Measurements from ENCODE around the gene KCNA2.

The KCNA2 gene

DNA sequence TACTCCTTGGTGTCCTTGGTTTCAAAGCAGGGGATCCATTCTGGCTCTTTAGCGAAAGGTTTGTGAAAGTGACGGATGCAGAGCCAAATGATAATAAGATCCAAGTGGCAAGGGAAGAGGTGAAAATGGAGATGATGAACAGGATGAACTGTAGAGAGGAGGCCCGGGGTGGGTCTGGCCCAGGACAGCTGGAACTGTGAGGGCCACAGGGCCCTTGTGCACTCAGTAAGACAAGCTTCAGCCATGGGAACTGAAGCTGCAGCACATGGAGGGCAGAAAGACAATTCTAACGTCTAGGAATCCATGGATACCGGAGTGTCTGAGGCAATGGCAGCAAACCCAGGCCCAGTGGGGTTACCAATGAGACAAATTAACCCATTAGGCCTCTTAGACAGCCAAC is 4.8 kb downstream of the KCNA2 start:
- DNase-seq: no peak

GRCh38 chr1:110600716-110601115 is 5.4 kb downstream of the KCNA2 start:
- no peak for DNase-seq

DNA sequence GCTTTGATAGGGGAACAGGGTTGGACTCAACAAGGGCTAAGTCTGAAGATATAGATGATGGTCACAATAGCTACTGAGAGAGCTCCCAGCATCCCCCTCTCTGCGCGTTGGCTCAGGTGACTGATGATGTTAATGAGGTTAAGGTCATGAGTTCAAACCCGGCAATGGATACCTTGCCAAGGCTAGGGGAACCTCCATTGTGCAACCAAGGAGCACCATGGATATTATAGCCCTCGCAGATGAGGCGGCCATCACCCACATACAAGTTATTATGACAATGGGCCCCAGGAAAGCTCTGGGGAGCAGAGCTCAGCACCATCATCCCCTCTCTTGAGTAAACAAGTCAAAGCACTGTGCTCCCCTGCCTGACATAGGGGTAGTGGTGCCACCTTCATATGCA is 8.2 kb downstream of the KCNA2 start:
- DNase-seq: no peak

DNA sequence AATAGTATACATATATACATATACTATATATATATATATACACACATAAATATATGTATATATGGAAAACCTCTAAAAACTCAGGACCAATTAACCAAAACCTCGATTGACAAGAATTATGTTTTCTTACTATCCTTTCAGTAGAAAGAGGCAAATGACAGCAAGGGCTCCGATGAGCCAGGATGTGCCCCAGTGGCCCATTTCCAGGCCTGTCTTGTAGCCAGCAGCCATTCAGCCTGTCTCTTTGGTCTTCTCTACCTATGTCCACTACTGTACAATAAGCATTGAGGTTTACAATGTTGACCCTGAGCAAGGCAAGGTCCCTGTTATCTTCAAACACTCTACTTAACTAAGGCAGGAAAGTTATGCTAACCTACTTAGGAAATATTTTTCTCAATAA is 9.8 kb downstream of the KCNA2 start:
- DNase-seq: no peak

GRCh38 chr1:110595353-110595710 is 10.8 kb downstream of the KCNA2 start:
- no peak for DNase-seq

GRCh38 chr1:110594456-110595352 is 11.5 kb downstream of the KCNA2 start:
- DNase-seq: peak; percentile 58

GRCh38 chr1:110593902-110594301 is 12.3 kb downstream of the KCNA2 start:
- peak; percentile 66 for DNase-seq

DNA sequence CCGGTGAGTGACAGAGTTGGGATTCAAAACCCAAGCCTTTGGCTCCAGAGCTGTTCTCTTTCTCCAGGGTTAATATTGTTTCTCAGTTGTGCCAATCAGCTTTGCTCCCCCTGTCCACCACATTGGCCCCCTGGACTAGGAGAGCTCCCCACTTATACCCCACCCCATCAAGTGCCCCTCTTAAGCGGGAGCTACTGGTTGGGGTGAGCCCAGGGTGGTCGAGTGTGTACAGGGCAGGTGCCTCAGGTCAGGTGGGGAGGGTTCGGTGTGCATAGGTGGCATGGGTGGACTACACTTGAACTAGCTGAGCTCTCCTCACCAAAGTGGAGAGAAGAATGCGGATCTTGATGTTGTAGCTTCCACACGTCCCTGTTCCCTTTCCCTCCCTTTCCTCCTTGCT is 14.2 kb downstream of the KCNA2 start:
- DNase-seq: no peak

DNA sequence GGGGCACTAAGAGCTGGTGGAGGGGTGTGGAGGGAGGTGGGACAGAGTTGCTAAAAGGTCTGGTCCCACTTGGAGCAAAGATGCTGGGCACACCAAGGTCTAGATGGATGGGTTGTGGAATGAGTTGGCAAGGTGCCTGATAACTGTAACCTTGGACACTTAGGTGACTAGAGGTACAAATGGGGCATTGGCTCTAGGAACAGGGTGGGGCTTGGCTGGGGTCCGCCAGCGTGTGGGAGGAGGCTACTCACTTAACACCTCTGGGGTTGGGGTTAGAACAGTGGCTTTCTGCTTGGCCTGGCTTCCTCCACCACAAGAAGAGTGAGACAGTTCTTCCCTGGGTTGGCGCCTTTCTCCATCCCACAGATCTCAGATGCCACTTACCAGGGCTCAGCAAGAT is 17.2 kb downstream of the KCNA2 start:
- no peak for DNase-seq

GRCh38 chr1:110588486-110588885 is 17.7 kb downstream of the KCNA2 start:
- no peak for DNase-seq

DNA sequence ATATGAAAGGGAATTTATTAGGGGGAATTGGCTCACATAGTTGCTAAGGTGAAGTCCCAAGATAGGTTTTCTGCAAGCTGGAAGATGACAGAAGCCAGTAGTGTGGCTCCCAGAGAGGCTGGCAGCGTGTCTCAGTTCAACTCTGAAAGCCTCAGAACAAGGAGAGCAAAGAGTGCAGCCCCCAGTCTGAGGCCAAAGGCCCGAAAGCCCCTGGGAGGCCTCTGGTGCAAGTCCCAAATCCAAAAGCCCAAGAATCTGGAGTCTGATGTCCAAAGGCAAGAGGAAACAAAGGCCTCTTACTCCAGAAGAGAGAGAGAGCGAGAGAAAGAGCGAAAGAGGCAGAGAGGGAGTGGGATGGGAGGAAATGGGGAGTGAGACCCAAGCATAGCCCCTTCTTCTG is 18.3 kb downstream of the KCNA2 start:
- no peak for DNase-seq

GRCh38 chr1:110585481-110585880 is 20.7 kb downstream of the KCNA2 start:
- no peak for DNase-seq

- DNase-seq: no peak
These were observed 22.1 kb downstream of the KCNA2 start for GRCh38 chr1:110584045-110584444.

GRCh38 chr1:110583505-110583904 is 22.7 kb downstream of the KCNA2 start:
- DNase-seq: no peak

- no peak for DNase-seq
These were observed 23.8 kb downstream of the KCNA2 start for GRCh38 chr1:110582378-110582777.

DNA sequence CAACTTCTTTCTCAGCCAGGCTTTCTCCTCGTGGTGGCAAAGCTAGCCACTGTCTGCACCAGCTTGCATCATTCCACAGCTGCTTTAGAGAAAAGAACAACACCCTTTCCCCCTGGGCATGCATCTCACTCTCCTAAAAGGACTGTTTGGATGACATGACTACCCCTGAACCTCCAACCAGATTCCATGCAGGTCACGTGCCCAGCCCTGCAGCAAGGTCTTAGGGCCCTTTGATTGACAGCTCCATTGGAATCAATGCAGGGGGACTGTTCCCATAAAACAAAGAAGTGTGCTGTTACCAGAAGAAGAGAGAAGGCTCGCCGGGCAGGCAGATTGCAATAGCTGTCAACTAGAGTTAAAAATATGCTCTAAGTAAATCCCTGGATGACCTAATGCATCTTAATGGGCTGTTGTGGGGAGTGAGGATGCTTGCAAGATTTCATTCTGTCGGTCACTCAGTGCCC is 24.4 kb downstream of the KCNA2 start:
- DNase-seq: peak; percentile 71

DNA sequence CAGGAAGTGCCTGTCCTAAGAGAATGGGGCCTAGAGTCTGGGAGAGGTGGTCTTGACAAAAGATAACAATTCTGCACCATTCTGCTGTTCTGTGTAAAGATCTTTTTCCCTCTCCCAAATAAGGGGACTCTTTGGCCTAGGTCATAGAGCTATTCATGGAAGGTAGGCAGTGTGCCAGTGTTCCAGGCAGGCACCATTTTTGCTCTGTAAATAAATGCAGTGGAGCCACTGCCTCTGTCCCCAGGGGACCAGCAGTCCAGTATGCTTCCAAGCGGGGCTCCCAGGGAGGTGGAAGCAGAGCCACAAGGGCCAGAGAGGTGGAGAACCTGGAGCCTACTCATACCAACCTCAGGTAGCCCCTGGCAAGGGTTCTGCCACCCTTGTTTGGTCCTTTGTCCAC is 25.9 kb downstream of the KCNA2 start:
- no peak for DNase-seq

GRCh38 chr1:110579460-110579859 is 26.7 kb downstream of the KCNA2 start:
- DNase-seq: no peak

- no peak for DNase-seq
These were observed 29.7 kb downstream of the KCNA2 start for GRCh38 chr1:110576441-110576840.

GRCh38 chr1:110573314-110573713 is 32.8 kb downstream of the KCNA2 start:
- no peak for DNase-seq

- DNase-seq: no peak
These were observed 33.4 kb downstream of the KCNA2 start for GRCh38 chr1:110572751-110573150.

DNA sequence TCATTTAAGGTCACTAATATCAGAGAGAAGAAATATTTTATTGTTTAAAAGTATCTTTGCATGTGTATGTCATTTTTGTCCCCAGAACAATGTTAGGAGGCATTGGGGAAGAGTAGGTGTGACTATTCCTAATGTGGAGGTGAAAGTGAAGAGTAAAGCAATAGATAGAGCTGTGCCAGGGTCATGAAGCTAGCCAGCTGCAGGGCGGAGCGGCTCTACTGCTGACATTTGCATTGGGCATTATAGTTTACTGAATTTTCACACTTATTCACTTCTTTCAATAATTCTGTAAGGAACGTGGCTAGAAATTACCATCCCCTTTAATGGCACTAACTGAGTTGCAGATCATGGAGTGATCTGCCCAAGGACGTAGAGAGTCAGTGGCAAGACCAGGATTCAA is 35.3 kb downstream of the KCNA2 start:
- DNase-seq: no peak

DNA sequence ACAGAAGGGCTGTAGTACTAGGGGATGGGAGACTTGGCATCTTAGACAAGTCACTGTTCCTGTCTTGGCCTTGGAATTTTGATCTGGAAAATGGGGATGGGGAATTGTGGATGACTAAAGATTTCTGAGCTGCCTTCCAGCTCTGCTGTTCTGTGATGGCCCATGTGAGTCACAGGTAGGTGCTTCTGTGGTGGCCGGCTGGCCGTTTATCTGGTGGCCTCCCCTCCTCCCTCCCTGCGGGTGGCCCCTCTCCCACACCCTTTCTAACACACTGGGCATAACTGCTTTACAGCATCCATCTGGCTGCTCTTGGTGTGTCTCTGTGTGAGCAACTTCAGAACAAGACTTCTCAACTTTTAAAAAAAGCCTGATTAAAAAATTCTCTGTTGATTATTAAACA is 35.9 kb downstream of the KCNA2 start:
- no peak for DNase-seq

- DNase-seq: no peak
These were observed 39.3 kb downstream of the KCNA2 start for GRCh38 chr1:110566836-110567235.

DNA sequence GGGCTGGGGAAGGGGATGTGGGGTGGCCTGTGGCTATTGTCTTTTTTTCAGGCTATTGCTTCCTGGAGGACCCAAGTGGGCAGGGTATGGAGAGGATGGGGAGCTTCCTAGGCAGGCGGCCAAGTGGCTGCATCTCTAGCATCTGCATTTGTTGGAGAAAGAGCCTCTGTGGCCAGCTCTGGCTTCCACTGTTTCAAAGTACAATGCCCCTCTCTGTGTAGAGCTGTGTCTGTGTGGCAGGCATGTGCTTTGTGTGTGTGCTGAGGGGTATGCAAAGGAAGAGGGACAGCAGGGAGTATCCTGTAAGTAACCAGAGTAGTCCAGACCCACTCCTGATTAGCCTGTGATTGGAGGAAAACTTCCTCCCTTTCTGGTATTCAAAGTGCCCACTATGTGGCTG is 40.6 kb downstream of the KCNA2 start:
- peak; percentile 53 for DNase-seq

Data from eye (tissue), 1 donor.